Gastroesophageal sphincter (tissue), 3 donors: ENCODE measurements around the gene PLPP2.

ENCODE experiments used
- EP300 ChIP-seq: sonication (generic); formaldehyde crosslinking; IDR thresholded peaks from one replicate; pipeline ENCODE4 v1.6.1; 2017; ENCODE audit warnings: antibody characterized with exemption, mild to moderate bottlenecking
- POLR2A ChIP-seq, 2 donors: fragments of 450-650 bp; IDR thresholded peaks; one replicate each; pipeline ENCODE4 v1.6.1; 2017; ENCODE audit warnings: antibody characterized with exemption in 2 of 2, mild to moderate bottlenecking in 2 of 2, moderate library complexity in 1 of 2
- TF ChIP-seq, protein P1 (sequence below), 4 experiments: fragments of 200-600 bp in 2 of 4; fragments of 450-650 bp in 2 of 4; sonication (generic) in 1 of 4; IDR thresholded peaks; one replicate each; pipeline ENCODE4 v1.5.1; 2017 to 2019; ENCODE audit warnings: antibody characterized with exemption in 4 of 4, mild to moderate bottlenecking in 2 of 4, moderate library complexity in 2 of 4

DNA sequence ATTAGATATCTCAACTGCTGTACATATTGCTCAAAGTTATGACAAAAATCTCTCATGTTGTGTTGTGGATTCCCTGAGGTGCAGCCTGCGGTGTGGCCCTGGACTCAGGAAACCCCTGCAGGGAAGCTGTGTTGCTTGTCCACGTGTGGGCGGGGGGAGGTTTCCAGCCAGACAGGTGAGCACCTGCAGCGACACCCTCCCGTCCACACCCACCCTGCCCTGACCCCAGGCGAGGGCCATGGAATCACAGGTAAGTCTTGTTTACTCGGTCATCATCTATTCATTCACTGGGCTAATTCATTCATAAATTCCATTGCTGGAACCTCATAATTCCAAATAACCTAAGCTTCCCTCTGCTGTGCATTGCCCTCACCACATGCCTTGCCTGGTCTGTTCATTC, 14.1 kb downstream of the PLPP2 start:
- TF ChIP-seq, protein P1, sequence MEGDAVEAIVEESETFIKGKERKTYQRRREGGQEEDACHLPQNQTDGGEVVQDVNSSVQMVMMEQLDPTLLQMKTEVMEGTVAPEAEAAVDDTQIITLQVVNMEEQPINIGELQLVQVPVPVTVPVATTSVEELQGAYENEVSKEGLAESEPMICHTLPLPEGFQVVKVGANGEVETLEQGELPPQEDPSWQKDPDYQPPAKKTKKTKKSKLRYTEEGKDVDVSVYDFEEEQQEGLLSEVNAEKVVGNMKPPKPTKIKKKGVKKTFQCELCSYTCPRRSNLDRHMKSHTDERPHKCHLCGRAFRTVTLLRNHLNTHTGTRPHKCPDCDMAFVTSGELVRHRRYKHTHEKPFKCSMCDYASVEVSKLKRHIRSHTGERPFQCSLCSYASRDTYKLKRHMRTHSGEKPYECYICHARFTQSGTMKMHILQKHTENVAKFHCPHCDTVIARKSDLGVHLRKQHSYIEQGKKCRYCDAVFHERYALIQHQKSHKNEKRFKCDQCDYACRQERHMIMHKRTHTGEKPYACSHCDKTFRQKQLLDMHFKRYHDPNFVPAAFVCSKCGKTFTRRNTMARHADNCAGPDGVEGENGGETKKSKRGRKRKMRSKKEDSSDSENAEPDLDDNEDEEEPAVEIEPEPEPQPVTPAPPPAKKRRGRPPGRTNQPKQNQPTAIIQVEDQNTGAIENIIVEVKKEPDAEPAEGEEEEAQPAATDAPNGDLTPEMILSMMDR (IDR thresholded peaks at IDR 0.05): no peak
- no peak for TF ChIP-seq POLR2A (IDR thresholded peaks at IDR 0.05)
- no peak for TF ChIP-seq EP300
